Liver (tissue), 9 donors: ENCODE measurements around the gene MSRB2. TPM values are rescaled to one million over a fixed set of nuclear protein-coding genes. Genes with fewer than 3 reads are reported as not detected.

Source experiments
- DNase-seq: peaks from one replicate; pipeline ENCODE4 v3.0.0-alpha.2; 2017; ENCODE audit warnings: low spot score
- H3K27ac ChIP-seq, 2 donors: one replicate each; pipeline ENCODE4 v1.7.0; 2013; ENCODE audit warnings: inconsistent platforms in 2 of 2, low read length in 2 of 2, control low read depth in 1 of 2, low read depth in 1 of 2, mild to moderate bottlenecking in 1 of 2
- H3K27me3 ChIP-seq, 4 donors: one replicate each; pipeline versions ENCODE4 v1.6.1 to v1.7.0; 2013; ENCODE audit warnings: low read length in 3 of 4, inconsistent platforms in 1 of 4, mild to moderate bottlenecking in 1 of 4, moderate library complexity in 1 of 4; ENCODE audit not compliant: control insufficient read depth in 4 of 4, insufficient read depth in 4 of 4
- H3K36me3 ChIP-seq, 4 donors: one replicate each; pipeline versions ENCODE4 v1.6.1 to v1.7.0; 2013; ENCODE audit warnings: low read length in 3 of 4, mild to moderate bottlenecking in 3 of 4, low read depth in 1 of 4, moderate library complexity in 1 of 4; ENCODE audit not compliant: control insufficient read depth in 4 of 4, insufficient read depth in 3 of 4
- H3K4me1 ChIP-seq, 4 donors: one replicate each; pipeline versions ENCODE4 v1.6.1 to v1.7.0; 2013; ENCODE audit warnings: low read length in 3 of 4, mild to moderate bottlenecking in 3 of 4, moderate library complexity in 1 of 4; ENCODE audit not compliant: control insufficient read depth in 4 of 4, insufficient read depth in 4 of 4
- H3K4me3 ChIP-seq, 3 donors: one replicate each; pipeline versions ENCODE4 v1.6.1 to v1.7.0; 2013; ENCODE audit warnings: low read length in 3 of 3, control low read depth in 1 of 3, low read depth in 1 of 3, mild to moderate bottlenecking in 1 of 3
- H3K9ac ChIP-seq, 2 donors: one replicate each; pipeline ENCODE4 v1.7.0; 2013; ENCODE audit warnings: low read length in 2 of 2, mild to moderate bottlenecking in 2 of 2, moderate library complexity in 2 of 2, control low read depth in 1 of 2, low read depth in 1 of 2
- H3K9me3 ChIP-seq, 4 donors: one replicate each; pipeline versions ENCODE4 v1.6.1 to v1.7.0; 2013; ENCODE audit warnings: low read length in 3 of 4; ENCODE audit not compliant: control insufficient read depth in 4 of 4
- EGR1 ChIP-seq, 2 donors: IDR thresholded peaks; 2 replicates each; pipeline ENCODE4 v1.6.1; 2016 to 2018; ENCODE audit warnings: antibody characterized with exemption in 2 of 2, low read depth in 2 of 2
- FOXA1 ChIP-seq: IDR thresholded peaks from 2 replicates; pipeline ENCODE4 v1.6.1; 2016; ENCODE audit warnings: antibody characterized with exemption
- FOXA2 ChIP-seq: IDR thresholded peaks from 2 replicates; pipeline ENCODE4 v1.6.1; 2016; ENCODE audit warnings: antibody characterized with exemption
- HNF4G ChIP-seq: IDR thresholded peaks from 2 replicates; pipeline ENCODE4 v1.6.1; 2016; ENCODE audit warnings: antibody characterized with exemption
- JUND ChIP-seq, 2 donors: IDR thresholded peaks; 2 replicates each; pipeline ENCODE4 v1.6.1; 2016; ENCODE audit warnings: antibody characterized with exemption in 2 of 2
- MAX ChIP-seq: IDR thresholded peaks from 2 replicates; pipeline ENCODE4 v1.6.1; 2016; ENCODE audit warnings: antibody characterized with exemption
- NR2F2 ChIP-seq: IDR thresholded peaks from 2 replicates; pipeline ENCODE4 v1.6.1; 2016; ENCODE audit warnings: antibody characterized with exemption
- RAD21 ChIP-seq, 2 donors: IDR thresholded peaks; 2 replicates each; pipeline ENCODE4 v1.6.1; 2016; ENCODE audit warnings: antibody characterized with exemption in 2 of 2, mild to moderate bottlenecking in 2 of 2
- RXRA ChIP-seq, 2 donors: IDR thresholded peaks; 2 replicates each; pipeline ENCODE4 v1.6.1; 2017 to 2018; ENCODE audit warnings: antibody characterized with exemption in 2 of 2, mild to moderate bottlenecking in 1 of 2
- SP1 ChIP-seq: IDR thresholded peaks from 2 replicates; pipeline ENCODE4 v1.6.1; 2018; ENCODE audit warnings: antibody characterized with exemption, mild to moderate bottlenecking
- TAF1 ChIP-seq: conservative IDR thresholded peaks from 2 replicates; pipeline ENCODE4 v1.6.1; 2016; ENCODE audit warnings: antibody characterized with exemption, mild to moderate bottlenecking
- YY1 ChIP-seq: IDR thresholded peaks from 2 replicates; pipeline ENCODE4 v1.6.1; 2016; ENCODE audit warnings: antibody characterized with exemption, mild to moderate bottlenecking
- ZBTB33 ChIP-seq: IDR thresholded peaks from 2 replicates; pipeline ENCODE4 v1.6.1; 2016; ENCODE audit warnings: antibody characterized with exemption
- WGBS: extraction: QIAGEN DNeasy Blood & Tissue Kit; methylation state at CpG from one replicate; pipeline ENCODE4 v1.1.7; 2013; 5-methylcytosine and 5-hydroxymethylcytosine counted together
- polyA plus RNA-seq, 2 donors: library from polyadenylated mRNA; stranded (reverse) in 1 of 2; unstranded in 1 of 2; fragments of 200-250 nt in 1 of 2; fragments of >200 nt in 1 of 2; fragmentation: Nextera tagmentation in 1 of 2; extraction: Ambion mirVana in 1 of 2; gene quantifications; one replicate each; pipeline versions ENCODE4 v1.2.1 to v1.2.3, GENCODE V29; 2013 to 2015
- total RNA-seq, 2 donors: library from RNA; depleted of rRNA; stranded (reverse); fragments of >200 nt; gene quantifications; one replicate each; pipeline ENCODE4 v1.2.3, GENCODE V29; 2014
- donor health status: healthy.
- donor health status: healthy.
- donor health status: healthy.
- donor health status: healthy.
- donor health status: healthy.

MSRB2 gene
- total and polyA plus RNA-seq, 4 donors, result 7.3 to 69.4 (median 14.5) TPM

- Histone ChIP-seq H3K27me3 (no peaks in the 10 kb centered on the region), H3K4me3 (no peak overlapping the region), H3K9me3 (no peaks in the 10 kb centered on the region), H3K9ac (no peak overlapping the region), H3K27ac (no peak overlapping the region), H3K36me3 (no peaks in the 10 kb centered on the region), H3K4me1 (no peaks in the 10 kb centered on the region)
- TF ChIP-seq YY1 (no peak), MAX (no peak), JUND (IDR thresholded peaks at IDR 0.05) (no peak), FOXA2 (no peak), TAF1 (no peak)
- no peak for DNase-seq
- 79% methylated on average over 9 of the region's 9 CpGs for WGBS
Observed at GRCh38 chr10:23146258-23146657, 50.9 kb downstream of the MSRB2 start.

- WGBS, result 82% methylated on average over 6 of the region's 6 CpGs
- TF ChIP-seq TAF1 (no peak), HNF4G (no peak), MAX (no peak)
- no peaks in the 10 kb centered on the region for H3K4me1 ChIP-seq
Observed at GRCh38 chr10:23147035-23147434, 51.7 kb downstream of the MSRB2 start.

GRCh38 chr10:23148214-23148613 is 52.8 kb downstream of the MSRB2 start:
- H3K36me3 ChIP-seq, result no peaks in the 10 kb centered on the region

More at GRCh38 chr10:23147035-23147434, 51.7 kb downstream of the MSRB2 start:
- no peak overlapping the region for H3K9ac ChIP-seq
- H3K27me3 ChIP-seq, result no peaks in the 10 kb centered on the region
- H3K4me3 ChIP-seq, result no peak overlapping the region
- DNase-seq, result no peak
- H3K9me3 ChIP-seq, result no peaks in the 10 kb centered on the region
- H3K36me3 ChIP-seq, result no peaks in the 10 kb centered on the region
- H3K27ac ChIP-seq, result no peak overlapping the region

GRCh38 chr10:23150091-23150490 is 54.7 kb downstream of the MSRB2 start:
- Histone ChIP-seq H3K27ac (no peak overlapping the region), H3K9ac (no peak overlapping the region), H3K27me3 (no peaks in the 10 kb centered on the region), H3K36me3 (no peaks in the 10 kb centered on the region), H3K4me3 (no peak overlapping the region), H3K4me1 (no peaks in the 10 kb centered on the region), H3K9me3 (no peaks in the 10 kb centered on the region)
- TF ChIP-seq NR2F2 (no peak), RXRA (IDR thresholded peaks at IDR 0.05) (no peak), ZBTB33 (no peak), SP1 (no peak), RAD21 (IDR thresholded peaks at IDR 0.05) (no peak), YY1 (no peak), EGR1 (IDR thresholded peaks at IDR 0.05; ENCODE audit: low read depth in 2 of 2) (no peak), JUND (IDR thresholded peaks at IDR 0.05) (no peak), FOXA2 (no peak), HNF4G (no peak), MAX (no peak)
- 84% methylated on average over 4 of the region's 4 CpGs for WGBS
- no peak for DNase-seq

More at GRCh38 chr10:23148214-23148613, 52.8 kb downstream of the MSRB2 start:
- Histone ChIP-seq H3K4me1 (no peaks in the 10 kb centered on the region), H3K9me3 (no peaks in the 10 kb centered on the region), H3K27me3 (no peaks in the 10 kb centered on the region), H3K27ac (no peak overlapping the region), H3K9ac (no peak overlapping the region), H3K4me3 (no peak overlapping the region)
- WGBS, result 93% methylated on average over 19 of the region's 19 CpGs
- no peak for DNase-seq
- TF ChIP-seq EGR1 (IDR thresholded peaks at IDR 0.05; ENCODE audit: low read depth in 2 of 2) (no peak), JUND (IDR thresholded peaks at IDR 0.05) (no peak), FOXA1 (no peak)
